HCT116 (cell line): ENCODE measurements around the gene IFI30. TPM values are rescaled to one million over a fixed set of nuclear protein-coding genes. Genes with fewer than 3 reads are reported as not detected.

Experiments used
- ATAC-seq: fragments of 200-7000 bp; cut with Tn5 transposase; 2 replicates; pipeline ENCODE4 v1.9.1; 2020; ENCODE audit warnings: mild to moderate bottlenecking, moderate library complexity
- BruUV-seq: library from RNA; stranded (reverse); fragments of 400-500 nt; replicated peaks from 2 replicates; lab custom pipeline; 2021; lab: Mats Ljungman, UMichigan
- CTCF ChIA-PET: fragments of 300-600 bp; sonication (Branson Sonifier 250); formaldehyde crosslinking; loops from one replicate; lab custom pipeline; 2021; ENCODE audit warnings: antibody characterized with exemption; lab: Charles Lee
- POLR2A ChIA-PET: fragments of 300-600, 350-600 bp; sonication (Branson Sonifier 250); formaldehyde crosslinking; loops from one replicate; lab custom pipeline; 2021; ENCODE audit warnings: antibody characterized with exemption; lab: Charles Lee
- RAD21 ChIA-PET, 2 experiments: fragments of 300-600 bp; sonication (Branson Sonifier 250); formaldehyde crosslinking; loops; one replicate each; lab custom pipeline; 2023; ENCODE audit warnings: low total read pairs in 2 of 2; ENCODE audit not compliant: uncharacterized antibody in 2 of 2, unreplicated experiment in 2 of 2, low non-redundant PET in 1 of 2; lab: Charles Lee
- DNase-seq: peaks from one replicate; pipeline ENCODE4 v3.0.0-alpha.2; 2010; ENCODE audit warnings: low read depth, low spot score
- H2AFZ ChIP-seq: fragments of 200-600 bp; shearing (Covaris generic), sonication (generic); 2 replicates; pipeline ENCODE4 v1.6.1; 2017; ENCODE audit warnings: low read depth, mixed run types, mixed read lengths, antibody characterized with exemption, low read length; ENCODE audit not compliant: poor library complexity, severe bottlenecking
- H3K27ac ChIP-seq: 2 replicates; pipeline ENCODE4 v1.5.1; 2012; ENCODE audit warnings: low read depth, low read length
- H3K27me3 ChIP-seq: fragments of 200-600 bp; sonication (generic); 2 replicates; pipeline ENCODE4 v1.6.1; 2016; ENCODE audit warnings: mixed run types, low read length, mixed read lengths; ENCODE audit not compliant: insufficient read depth
- H3K36me3 ChIP-seq, 2 experiments: fragments of 200-500 bp in 1 of 2; fragments of 200-600 bp in 1 of 2; sonication (Bioruptor generic) in 1 of 2; sonication (generic) in 1 of 2; 2 replicates each; pipeline versions ENCODE4 v1.5.1 to v1.6.1; 2014 to 2016; ENCODE audit warnings: low read length in 2 of 2, inconsistent platforms in 1 of 2, mixed read lengths in 1 of 2, mixed run types in 1 of 2; ENCODE audit not compliant: insufficient read depth in 2 of 2, control insufficient read depth in 1 of 2
- H3K4me1 ChIP-seq, 2 experiments: fragments of 200-600 bp in 1 of 2; sonication (generic) in 1 of 2; 2 replicates each; pipeline versions ENCODE4 v1.5.1 to v1.6.1; 2012 to 2017; ENCODE audit warnings: low read length in 2 of 2, inconsistent platforms in 1 of 2, mild to moderate bottlenecking in 1 of 2, mixed read lengths in 1 of 2, mixed run types in 1 of 2, moderate library complexity in 1 of 2; ENCODE audit not compliant: insufficient read depth in 2 of 2, control insufficient read depth in 1 of 2
- H3K4me2 ChIP-seq: fragments of 200-600 bp; sonication (generic); 2 replicates; pipeline ENCODE4 v1.6.1; 2017; ENCODE audit warnings: mixed run types, low read length, mixed read lengths
- H3K4me3 ChIP-seq, 2 experiments: fragments of 200-600 bp in 1 of 2; sonication (generic) in 1 of 2; replicated peaks in 1 of 2; 2 replicates each; pipeline ENCODE4 v1.5.1; 2011 to 2016; ENCODE audit warnings: low read length in 2 of 2, control low read depth in 1 of 2, low read depth in 1 of 2, mild to moderate bottlenecking in 1 of 2, mixed read lengths in 1 of 2, mixed run types in 1 of 2
- H3K79me2 ChIP-seq: fragments of 200-600 bp; sonication (generic); 2 replicates; pipeline ENCODE4 v1.6.1; 2017; ENCODE audit warnings: mild to moderate bottlenecking, mixed run types, low read length, moderate library complexity, mixed read lengths; ENCODE audit not compliant: insufficient read depth
- H3K9ac ChIP-seq: fragments of 200-600 bp; sonication (generic); 2 replicates; pipeline ENCODE4 v1.6.1; 2016; ENCODE audit warnings: low read length, mixed read lengths
- H3K9me2 ChIP-seq: fragments of 200-600 bp; sonication (generic), shearing (Covaris generic); 2 replicates; pipeline ENCODE4 v1.6.1; 2017; ENCODE audit warnings: mixed run types, mild to moderate bottlenecking, moderate library complexity; ENCODE audit not compliant: insufficient read depth
- H3K9me3 ChIP-seq, 2 experiments: fragments of 200-500 bp in 1 of 2; fragments of 200-600 bp in 1 of 2; sonication (Bioruptor generic) in 1 of 2; sonication (generic) in 1 of 2; 2 replicates each; pipeline ENCODE4 v1.6.1; 2014 to 2017; ENCODE audit warnings: low read length in 2 of 2, mixed read lengths in 2 of 2, inconsistent platforms in 1 of 2, low read depth in 1 of 2, mild to moderate bottlenecking in 1 of 2, mixed run types in 1 of 2, moderate library complexity in 1 of 2; ENCODE audit not compliant: control insufficient read depth in 1 of 2, insufficient read depth in 1 of 2
- H4K20me1 ChIP-seq: fragments of 200-600 bp; sonication (generic), shearing (Covaris generic); 2 replicates; pipeline ENCODE4 v1.6.1; 2017; ENCODE audit warnings: mixed run types, mild to moderate bottlenecking, moderate library complexity; ENCODE audit not compliant: insufficient read depth
- POLR2AphosphoS5 ChIP-seq: IDR thresholded peaks from 2 replicates; pipeline ENCODE4 v1.6.1; 2011; ENCODE audit warnings: mild to moderate bottlenecking, low read depth, low read length, moderate library complexity
- RAD21 ChIP-seq: IDR thresholded peaks from 2 replicates; pipeline ENCODE4 v1.6.1; 2012; ENCODE audit warnings: low read depth, mild to moderate bottlenecking
- SRF ChIP-seq: IDR thresholded peaks from 2 replicates; pipeline ENCODE4 v1.6.1; 2012; ENCODE audit warnings: low read depth
- ZFX ChIP-seq: fragments of 450-650 bp; IDR thresholded peaks from 2 replicates; pipeline ENCODE4 v1.6.1; 2017
- intact Hi-C: fragments of 100-400 bp; cut with micrococcal nuclease; formaldehyde crosslinking; loops from 2 replicates; pipeline ENCODE4 v1.10.0; 2022
- total RNA-seq: library from RNA; stranded (reverse); gene quantifications from one replicate; pipeline ENCODE4 v1.2.1, GENCODE V29; 2021; ENCODE audit not compliant: unreplicated experiment
- TF ChIP-seq, protein P1 (sequence below): IDR thresholded peaks from 2 replicates; pipeline ENCODE4 v1.6.1; 2011; ENCODE audit warnings: mild to moderate bottlenecking, low read length, moderate library complexity; ENCODE audit not compliant: insufficient replicate concordance; ENCODE audit errors: extremely low read depth
- TF ChIP-seq, protein P2 (sequence below), 3 experiments: fragments of 200-600 bp in 1 of 3; sonication (generic) in 1 of 3; IDR thresholded peaks in 2 of 3; conservative IDR thresholded peaks in 1 of 3; 2 replicates each; pipeline ENCODE4 v1.5.1; 2012 to 2017; ENCODE audit warnings: low read depth in 2 of 3, low read length in 2 of 3, antibody characterized with exemption in 1 of 3, borderline replicate concordance in 1 of 3, control low read depth in 1 of 3, mild to moderate bottlenecking in 1 of 3, mixed read lengths in 1 of 3, mixed run types in 1 of 3, moderate library complexity in 1 of 3; ENCODE audit not compliant: insufficient read depth in 1 of 3
- TF ChIP-seq, protein P3 (sequence below): IDR thresholded peaks from 2 replicates; pipeline ENCODE4 v1.6.1; 2012; ENCODE audit warnings: low read depth

The IFI30 gene
- total RNA-seq, 1 experiment from 2014 or later, result 64.6 TPM

DNA sequence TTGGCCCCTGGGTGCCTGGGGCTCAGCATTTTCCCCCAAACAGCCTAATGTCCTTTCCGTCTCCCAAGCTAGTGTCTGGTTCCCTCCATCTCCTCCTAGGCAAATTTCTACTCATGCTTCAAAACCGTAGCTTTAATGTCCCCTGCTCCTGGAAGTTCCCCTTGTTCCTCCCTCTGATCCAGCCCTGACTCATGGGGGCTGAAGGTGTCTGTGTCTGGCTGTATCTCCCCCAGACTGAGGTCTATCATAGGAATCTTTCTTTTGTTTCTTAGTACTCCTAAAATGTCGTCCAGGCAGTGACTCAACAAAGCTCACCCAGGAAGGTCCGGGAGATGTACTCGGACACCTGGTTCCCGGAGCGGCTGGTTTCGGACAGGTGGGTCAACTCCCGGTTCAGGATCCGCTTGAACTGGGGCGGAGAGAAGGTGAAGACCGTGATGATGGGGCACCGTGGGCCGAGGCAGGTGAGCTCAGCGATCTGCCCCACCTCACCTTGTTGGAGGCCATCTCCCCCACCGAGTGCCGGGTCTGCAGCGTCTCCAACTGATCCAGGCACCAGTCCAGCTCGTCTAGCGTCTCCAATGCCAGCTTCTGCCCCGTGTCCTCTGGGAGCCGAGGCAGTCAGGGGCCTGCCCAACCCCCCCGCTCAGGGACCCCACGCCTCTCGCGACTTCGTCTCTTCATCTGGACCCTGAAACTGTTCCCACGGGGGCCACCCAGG is 46.5 kb downstream of the IFI30 start:
- DNase-seq, result no peak
- ChIA-PET RAD21 (no interaction called here), POLR2A (interaction anchor here (1.0 to 1.5 kb wide), 3 partner anchors 11 to 27 kb away, joined by 3 to 4 read pairs (median 3); partner anchors contain the start of gene MPV17L2)
- no peak overlapping the region for H3K4me3 ChIP-seq
- H3K79me2 ChIP-seq, result no peaks in the 10 kb centered on the region
- no peaks in the 10 kb centered on the region for H3K27me3 ChIP-seq
- H3K9me3 ChIP-seq, result no peaks in the 10 kb centered on the region
- H3K36me3 ChIP-seq, result no peaks in the 10 kb centered on the region
- H2AFZ ChIP-seq, result no peak overlapping the region
- BruUV-seq, result no TSS peak
- intact Hi-C loops, result no loop called here
- H3K4me2 ChIP-seq, result no peak overlapping the region; the same call in 1 of the 2 replicates
- ATAC-seq, result no peak
- H4K20me1 ChIP-seq, result no peaks in the 10 kb centered on the region
- TF ChIP-seq, protein P1, sequence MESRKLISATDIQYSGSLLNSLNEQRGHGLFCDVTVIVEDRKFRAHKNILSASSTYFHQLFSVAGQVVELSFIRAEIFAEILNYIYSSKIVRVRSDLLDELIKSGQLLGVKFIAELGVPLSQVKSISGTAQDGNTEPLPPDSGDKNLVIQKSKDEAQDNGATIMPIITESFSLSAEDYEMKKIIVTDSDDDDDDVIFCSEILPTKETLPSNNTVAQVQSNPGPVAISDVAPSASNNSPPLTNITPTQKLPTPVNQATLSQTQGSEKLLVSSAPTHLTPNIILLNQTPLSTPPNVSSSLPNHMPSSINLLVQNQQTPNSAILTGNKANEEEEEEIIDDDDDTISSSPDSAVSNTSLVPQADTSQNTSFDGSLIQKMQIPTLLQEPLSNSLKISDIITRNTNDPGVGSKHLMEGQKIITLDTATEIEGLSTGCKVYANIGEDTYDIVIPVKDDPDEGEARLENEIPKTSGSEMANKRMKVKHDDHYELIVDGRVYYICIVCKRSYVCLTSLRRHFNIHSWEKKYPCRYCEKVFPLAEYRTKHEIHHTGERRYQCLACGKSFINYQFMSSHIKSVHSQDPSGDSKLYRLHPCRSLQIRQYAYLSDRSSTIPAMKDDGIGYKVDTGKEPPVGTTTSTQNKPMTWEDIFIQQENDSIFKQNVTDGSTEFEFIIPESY, result no peak
- TF ChIP-seq, protein P2, sequence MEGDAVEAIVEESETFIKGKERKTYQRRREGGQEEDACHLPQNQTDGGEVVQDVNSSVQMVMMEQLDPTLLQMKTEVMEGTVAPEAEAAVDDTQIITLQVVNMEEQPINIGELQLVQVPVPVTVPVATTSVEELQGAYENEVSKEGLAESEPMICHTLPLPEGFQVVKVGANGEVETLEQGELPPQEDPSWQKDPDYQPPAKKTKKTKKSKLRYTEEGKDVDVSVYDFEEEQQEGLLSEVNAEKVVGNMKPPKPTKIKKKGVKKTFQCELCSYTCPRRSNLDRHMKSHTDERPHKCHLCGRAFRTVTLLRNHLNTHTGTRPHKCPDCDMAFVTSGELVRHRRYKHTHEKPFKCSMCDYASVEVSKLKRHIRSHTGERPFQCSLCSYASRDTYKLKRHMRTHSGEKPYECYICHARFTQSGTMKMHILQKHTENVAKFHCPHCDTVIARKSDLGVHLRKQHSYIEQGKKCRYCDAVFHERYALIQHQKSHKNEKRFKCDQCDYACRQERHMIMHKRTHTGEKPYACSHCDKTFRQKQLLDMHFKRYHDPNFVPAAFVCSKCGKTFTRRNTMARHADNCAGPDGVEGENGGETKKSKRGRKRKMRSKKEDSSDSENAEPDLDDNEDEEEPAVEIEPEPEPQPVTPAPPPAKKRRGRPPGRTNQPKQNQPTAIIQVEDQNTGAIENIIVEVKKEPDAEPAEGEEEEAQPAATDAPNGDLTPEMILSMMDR (IDR thresholded peaks at IDR 0.05 in 2 of 3, conservative IDR thresholded peaks at IDR 0.05 in 1 of 3; ENCODE audit: borderline replicate concordance in 1 of 3, insufficient read depth in 1 of 3, low read depth in 2 of 3, low read length in 2 of 3), result no peak
- no peak for TF ChIP-seq SRF
- TF ChIP-seq ZFX, result no peak
- TF ChIP-seq RAD21, result no peak
- no peak for TF ChIP-seq POLR2AphosphoS5
- TF ChIP-seq, protein P3, sequence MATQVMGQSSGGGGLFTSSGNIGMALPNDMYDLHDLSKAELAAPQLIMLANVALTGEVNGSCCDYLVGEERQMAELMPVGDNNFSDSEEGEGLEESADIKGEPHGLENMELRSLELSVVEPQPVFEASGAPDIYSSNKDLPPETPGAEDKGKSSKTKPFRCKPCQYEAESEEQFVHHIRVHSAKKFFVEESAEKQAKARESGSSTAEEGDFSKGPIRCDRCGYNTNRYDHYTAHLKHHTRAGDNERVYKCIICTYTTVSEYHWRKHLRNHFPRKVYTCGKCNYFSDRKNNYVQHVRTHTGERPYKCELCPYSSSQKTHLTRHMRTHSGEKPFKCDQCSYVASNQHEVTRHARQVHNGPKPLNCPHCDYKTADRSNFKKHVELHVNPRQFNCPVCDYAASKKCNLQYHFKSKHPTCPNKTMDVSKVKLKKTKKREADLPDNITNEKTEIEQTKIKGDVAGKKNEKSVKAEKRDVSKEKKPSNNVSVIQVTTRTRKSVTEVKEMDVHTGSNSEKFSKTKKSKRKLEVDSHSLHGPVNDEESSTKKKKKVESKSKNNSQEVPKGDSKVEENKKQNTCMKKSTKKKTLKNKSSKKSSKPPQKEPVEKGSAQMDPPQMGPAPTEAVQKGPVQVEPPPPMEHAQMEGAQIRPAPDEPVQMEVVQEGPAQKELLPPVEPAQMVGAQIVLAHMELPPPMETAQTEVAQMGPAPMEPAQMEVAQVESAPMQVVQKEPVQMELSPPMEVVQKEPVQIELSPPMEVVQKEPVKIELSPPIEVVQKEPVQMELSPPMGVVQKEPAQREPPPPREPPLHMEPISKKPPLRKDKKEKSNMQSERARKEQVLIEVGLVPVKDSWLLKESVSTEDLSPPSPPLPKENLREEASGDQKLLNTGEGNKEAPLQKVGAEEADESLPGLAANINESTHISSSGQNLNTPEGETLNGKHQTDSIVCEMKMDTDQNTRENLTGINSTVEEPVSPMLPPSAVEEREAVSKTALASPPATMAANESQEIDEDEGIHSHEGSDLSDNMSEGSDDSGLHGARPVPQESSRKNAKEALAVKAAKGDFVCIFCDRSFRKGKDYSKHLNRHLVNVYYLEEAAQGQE, result no peak
- TF ChIP-seq, all 23 proteins: peak for 0
- CTCF ChIA-PET, result interaction anchor here (1.1 to 3.3 kb wide), 2 partner anchors 12 to 60 kb away, joined by 4 to 11 read pairs; no protein-coding TSS in a partner anchor
- H3K9me2 ChIP-seq, result no peaks in the 10 kb centered on the region
- H3K27ac ChIP-seq, result no peak overlapping the region
- H3K9ac ChIP-seq, result no peak overlapping the region
- peaks cover 19 to 30% of the 10 kb centered on the region in 2 experiments for H3K4me1 ChIP-seq
